ENCODE measurements around the gene SH3GL3. TPM values are rescaled to one million over a fixed set of nuclear protein-coding genes. Genes with fewer than 3 reads are reported as not detected.
A peak's percentile ranks its signal among the peaks of the same experiment; 100 is the strongest.

The SH3GL3 gene
- total and polyA plus RNA-seq, 2 of the 8 experiments (the other 6 are each of a cell fraction or from before 2014, with no cell fraction given): 14.1 to 19.1 TPM

DNA sequence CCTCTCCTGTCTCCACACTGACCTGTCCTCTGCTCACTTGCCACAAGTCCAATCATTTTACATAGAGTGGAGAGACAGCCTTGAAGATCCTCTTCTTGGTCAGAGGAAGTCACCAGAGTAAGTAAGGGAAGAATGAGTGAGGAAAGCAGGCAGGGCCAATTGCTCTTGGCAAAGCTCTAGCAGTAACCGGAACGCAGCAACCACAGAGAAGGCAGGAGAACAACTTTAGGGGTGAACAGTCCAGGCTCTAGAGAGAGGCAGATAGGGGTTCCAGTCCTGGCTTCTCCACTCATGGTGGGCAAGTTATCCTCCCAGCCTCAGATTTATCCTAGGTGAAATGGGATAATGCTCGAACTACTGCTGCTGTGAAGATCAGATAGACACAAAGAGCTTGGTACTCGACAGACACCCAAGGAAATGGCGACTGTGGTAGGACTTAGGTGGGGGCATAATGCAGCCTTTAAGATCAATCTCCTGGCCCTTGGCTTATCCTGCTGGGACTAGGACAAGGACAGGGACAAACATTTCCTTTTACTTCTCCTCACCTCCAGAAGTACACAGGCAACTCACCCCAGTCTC, 205.6 kb downstream of the SH3GL3 start:
- Histone ChIP-seq H3K79me1 (ENCODE audit: low read depth, low read length) (no peaks in the 10 kb centered on the region), H3K4me2 (ENCODE audit: insufficient read depth in 1 of 2, low read depth in 2 of 2, low read length in 2 of 2) (peak overlapping the region; percentile 82 to 93), H3K27ac (ENCODE audit: low read depth, low read length) (no peak overlapping the region), H2AFZ (ENCODE audit: low read length) (peak overlapping the region; percentile 90; the same call in 1 of the 2 replicates), H3K23me2 (ENCODE audit: low read depth, low read length) (peaks cover 8% of the 10 kb centered on the region; the same call in 1 of the 2 replicates), H2BK12ac (ENCODE audit: low read depth, low read length) (no peak overlapping the region; the same call in 1 of the 2 replicates), H2BK120ac (replicated peaks; ENCODE audit: low read depth, low read length) (no peak overlapping the region), H3K56ac (replicated peaks; ENCODE audit: insufficient read length, low read depth, low read length) (no peak overlapping the region), H3K18ac (ENCODE audit: extremely low read depth, low read length) (no peak overlapping the region), H2BK5ac (ENCODE audit: low read depth, low read length) (no peak overlapping the region), H2BK20ac (ENCODE audit: low read length) (no peak overlapping the region), H3K4me1 (replicated peaks in 1 of 4; ENCODE audit: control insufficient read depth in 3 of 4, insufficient read depth in 4 of 4, low read length in 3 of 4) (peaks cover 0 to 5% (median 2%) of the 10 kb centered on the region in 4 experiments; a peak in 5 of 7 replicates), H3K23ac (ENCODE audit: insufficient read length) (no peak overlapping the region), H4K20me1 (replicated peaks in 1 of 2; ENCODE audit: control insufficient read depth in 1 of 2, insufficient read depth in 2 of 2, low read length in 2 of 2) (no peaks in the 10 kb centered on the region), H4K5ac (ENCODE audit: insufficient read length, low read depth, low read length) (no peak overlapping the region), H3K4me3 (ENCODE audit: extremely low read depth in 1 of 4, insufficient read depth in 2 of 4, low read depth in 3 of 4, low read length in 4 of 4) (peak overlapping the region; percentile 33 to 57 (median 40); a peak in 7 of 8 replicates), H3K9me3 (ENCODE audit: insufficient read depth in 2 of 2, low read depth in 1 of 2, low read length in 1 of 2) (no peaks in the 10 kb centered on the region), H3K36me3 (ENCODE audit: control insufficient read depth in 2 of 4, insufficient read depth in 4 of 4, low read length in 3 of 4) (no peaks in the 10 kb centered on the region), H3K79me2 (ENCODE audit: control insufficient read depth in 1 of 2, insufficient read depth in 2 of 2, low read length in 2 of 2) (no peaks in the 10 kb centered on the region), H3K4ac (replicated peaks; ENCODE audit: insufficient read length, low read depth, low read length) (no peak overlapping the region), H3K9ac (replicated peaks in 1 of 4; ENCODE audit: extremely low read depth in 1 of 4, low read depth in 3 of 4, low read length in 3 of 4) (no peak overlapping the region), H3K27me3 (replicated peaks in 1 of 4; ENCODE audit: control insufficient read depth in 3 of 4, extremely low read depth in 1 of 4, insufficient read depth in 3 of 4, low read length in 3 of 4) (peaks cover 12 to 41% (median 35%) of the 10 kb centered on the region in 4 experiments), H3K14ac (ENCODE audit: insufficient read length) (no peak overlapping the region), H4K8ac (ENCODE audit: extremely low read depth, insufficient read depth, low read length) (no peak overlapping the region), H2AK5ac (ENCODE audit: low read depth, low read length) (no peak overlapping the region), H2BK15ac (ENCODE audit: low read length) (no peak overlapping the region), H4K91ac (replicated peaks; ENCODE audit: insufficient read length, low read length) (no peak overlapping the region)
- ChIA-PET POLR2A (ENCODE audit: partially characterized antibody) (no interaction called here), CTCF (ENCODE audit: partially characterized antibody) (interaction anchor here (0.9 to 1.7 kb wide), 7 partner anchors 94 to 405 kb away, joined by 3 to 5 read pairs (median 4); no protein-coding TSS in a partner anchor)
- TF ChIP-seq SIX5 (IDR thresholded peaks at IDR 0.05; ENCODE audit: low read depth, low read length) (no peak), SIRT6 (IDR thresholded peaks at IDR 0.05; ENCODE audit: low read length) (no peak), USF2 (IDR thresholded peaks at IDR 0.05; ENCODE audit: low read length) (no peak), ATF2 (IDR thresholded peaks at IDR 0.05; ENCODE audit: low read length) (no peak), RAD21 (IDR thresholded peaks at IDR 0.05 in 1 of 2, conservative IDR thresholded peaks at IDR 0.05 in 1 of 2; ENCODE audit: low read depth in 2 of 2, low read length in 2 of 2) (no peak), EZH2 (IDR thresholded peaks at IDR 0.05; ENCODE audit: low read depth, low read length, severe bottlenecking) (no peak)
- 90% methylated on average over 5 of the region's 5 CpGs; no CpG with 5 or more reads in 1 of the 2 experiments for WGBS, 2 experiments (ENCODE audit: extremely low coverage in 1 of 2, insufficient coverage in 1 of 2, insufficient read length in 1 of 2, insufficient replicate concordance in 2 of 2, low coverage in 1 of 2, low lambda C conversion rate in 2 of 2, missing lambda C conversion rate in 1 of 2)
- FAIRE-seq: no peak
- no peak for DNase-seq (ENCODE audit: low read depth in 1 of 2, low spot score in 2 of 2)

All from H1 (cell line).